IPS DF 4.7 (cell line): ENCODE results near the gene FNDC3B.
"Not testable (repeated sequence)": the region's sequence is repeated elsewhere in the genome, so short reads cannot be mapped to it uniquely, and the experiment has no call there.

Experiments
- DNase-seq: peaks from one replicate; pipeline ENCODE4 v3.0.0-alpha.2; 2013; ENCODE audit warnings: low spot score; ENCODE audit errors: extremely low read depth

FNDC3B gene

DNA sequence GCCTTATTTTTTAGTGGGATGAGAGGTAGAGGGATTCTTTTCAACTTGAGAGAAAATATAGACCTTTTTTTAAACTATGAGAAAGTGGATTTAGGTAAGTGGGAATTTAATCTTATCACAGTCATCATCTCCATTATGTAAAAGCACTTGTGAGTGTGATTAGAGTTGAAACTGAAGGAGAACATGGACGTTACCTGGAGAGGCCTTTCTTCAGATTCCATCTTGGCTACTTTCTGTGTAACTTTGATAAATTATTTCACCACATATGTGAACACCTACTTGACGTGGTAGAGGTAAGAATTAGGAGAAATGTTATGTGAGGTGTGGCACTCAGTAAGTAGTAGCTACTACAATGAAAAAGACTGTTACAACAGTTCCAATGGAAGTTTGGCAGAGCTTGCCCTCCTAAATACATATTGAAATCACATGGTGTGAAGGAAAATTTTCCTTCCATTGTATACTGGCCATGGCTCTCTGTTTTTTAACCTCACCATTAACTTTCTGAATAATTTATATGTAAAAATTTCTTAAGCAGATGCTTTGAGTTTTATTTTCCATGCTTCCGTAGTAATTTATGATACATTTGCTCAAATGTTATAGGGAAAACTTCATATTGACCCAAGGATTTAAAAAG is 193.3 kb downstream of the FNDC3B start:
- DNase-seq = no peak

DNA sequence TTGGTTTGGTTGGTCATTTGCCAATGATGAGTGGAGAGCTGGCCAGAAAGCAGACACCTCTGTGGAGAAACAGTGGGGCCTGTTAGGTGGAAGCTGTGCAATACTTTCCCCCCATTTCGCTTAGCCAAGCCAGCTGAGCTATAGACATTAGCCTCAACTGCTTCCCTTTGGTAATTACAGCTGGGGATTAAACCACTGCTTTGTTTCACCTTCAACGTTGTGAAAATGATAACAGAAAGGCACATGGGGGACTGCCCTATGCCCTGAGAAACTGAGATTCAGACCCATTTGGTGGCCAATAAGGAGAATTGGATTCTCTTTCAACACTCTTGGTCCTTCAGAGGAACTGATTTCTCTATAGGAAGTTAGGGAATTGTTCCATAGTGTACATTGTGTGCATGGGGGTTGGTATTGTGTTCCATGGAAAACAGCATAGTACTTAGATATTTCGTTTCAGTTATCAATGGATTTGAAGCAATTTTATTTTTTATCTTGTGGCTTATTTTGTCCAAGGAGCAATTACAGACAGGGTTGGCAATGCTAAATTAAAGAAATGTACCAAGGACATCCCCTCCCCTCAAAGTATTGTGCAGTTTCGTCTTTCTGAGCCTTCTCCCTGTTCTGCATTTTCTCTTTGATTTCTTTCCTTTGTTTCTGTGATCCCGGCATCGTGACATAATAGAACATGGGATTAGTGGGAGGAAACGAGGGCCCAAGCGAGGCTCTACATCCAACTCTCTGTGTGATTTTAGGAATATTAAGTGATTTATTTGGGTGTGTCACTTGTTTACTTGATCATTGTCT is 194.3 kb downstream of the FNDC3B start:
- DNase-seq = no peak

DNA sequence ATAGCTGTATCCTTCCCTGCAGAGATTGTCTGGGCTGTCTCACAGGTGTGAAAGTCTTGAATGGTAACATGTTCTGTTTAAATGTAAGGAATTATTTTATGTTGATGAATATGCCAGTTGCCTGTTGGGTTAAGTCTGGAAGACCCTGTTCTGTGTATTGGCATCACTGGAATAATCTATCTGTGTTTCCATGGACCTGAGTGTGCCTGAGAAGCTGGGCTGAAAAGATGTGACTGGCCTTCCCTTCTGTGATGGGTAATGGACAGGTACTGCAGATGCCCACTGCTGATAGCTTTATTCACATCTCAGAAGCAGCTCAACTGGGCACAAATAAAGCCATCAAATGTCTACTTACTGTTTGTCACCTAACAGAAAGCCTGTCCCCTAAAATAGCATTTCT is 196.3 kb downstream of the FNDC3B start:
- DNase-seq = no peak

DNA sequence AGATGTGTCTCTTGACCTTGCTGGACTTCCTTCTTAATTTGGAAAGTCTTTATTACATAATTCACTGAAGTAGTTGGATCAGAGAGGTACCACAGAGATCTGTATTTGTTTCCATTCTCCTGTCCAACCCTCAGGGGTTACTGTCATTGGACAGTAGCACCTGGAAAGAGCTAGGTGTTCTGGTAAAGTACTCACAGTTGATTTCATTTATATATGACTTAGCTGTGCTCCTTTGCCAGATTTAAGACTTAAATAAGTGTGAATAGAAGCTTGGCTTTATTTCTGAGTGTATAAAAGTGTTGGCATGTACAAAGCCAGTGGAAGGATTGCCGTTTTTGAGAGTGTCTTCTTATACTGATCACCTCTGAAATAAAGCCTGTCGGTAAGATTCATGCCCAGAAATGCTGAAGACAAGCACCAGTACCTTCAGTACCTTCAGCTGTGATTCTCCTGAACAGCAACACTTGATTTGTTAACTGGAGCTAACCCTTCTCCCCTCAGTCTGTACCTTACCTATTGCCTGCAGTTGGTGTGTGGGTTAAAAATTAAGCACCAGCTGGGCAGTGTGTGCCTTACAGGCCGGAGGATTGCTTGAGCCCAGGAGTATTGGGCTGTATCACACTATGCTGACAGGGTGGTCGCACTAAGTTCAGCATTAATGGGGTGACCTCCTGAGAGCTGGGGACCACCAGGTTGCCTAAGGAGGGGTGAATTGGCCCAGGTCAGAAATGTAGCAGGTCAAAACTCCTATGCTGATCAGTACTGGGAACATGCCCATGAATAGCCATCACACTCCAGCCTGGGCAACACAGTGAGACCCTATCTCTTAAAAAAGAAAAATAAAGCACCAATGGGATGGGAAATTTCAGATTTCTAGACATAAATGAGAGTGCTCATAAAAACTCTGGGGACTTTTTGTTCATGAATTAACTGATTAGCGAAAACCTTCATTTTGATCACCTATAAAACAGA is 197.7 kb downstream of the FNDC3B start:
- DNase-seq = no peak

DNA sequence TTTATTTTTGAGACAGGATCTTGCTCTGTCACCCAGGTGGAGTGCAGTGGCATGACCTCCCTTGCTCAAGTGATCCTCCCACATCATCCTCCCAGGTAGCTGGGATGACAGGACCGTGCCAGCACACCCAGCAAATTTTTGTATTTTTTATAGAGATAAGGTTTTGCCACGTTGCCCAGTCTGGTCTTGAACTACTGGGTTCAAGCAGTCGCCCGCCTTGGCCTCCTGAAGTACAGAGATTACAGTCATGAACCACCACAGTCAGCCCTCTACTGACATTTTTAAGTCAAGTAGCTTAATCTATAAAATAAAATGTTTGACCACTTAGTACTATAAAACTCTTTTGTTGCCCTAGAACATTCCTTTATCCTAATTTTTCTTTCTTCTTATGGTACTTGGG is 198.8 kb downstream of the FNDC3B start:
- no peak for DNase-seq

DNA sequence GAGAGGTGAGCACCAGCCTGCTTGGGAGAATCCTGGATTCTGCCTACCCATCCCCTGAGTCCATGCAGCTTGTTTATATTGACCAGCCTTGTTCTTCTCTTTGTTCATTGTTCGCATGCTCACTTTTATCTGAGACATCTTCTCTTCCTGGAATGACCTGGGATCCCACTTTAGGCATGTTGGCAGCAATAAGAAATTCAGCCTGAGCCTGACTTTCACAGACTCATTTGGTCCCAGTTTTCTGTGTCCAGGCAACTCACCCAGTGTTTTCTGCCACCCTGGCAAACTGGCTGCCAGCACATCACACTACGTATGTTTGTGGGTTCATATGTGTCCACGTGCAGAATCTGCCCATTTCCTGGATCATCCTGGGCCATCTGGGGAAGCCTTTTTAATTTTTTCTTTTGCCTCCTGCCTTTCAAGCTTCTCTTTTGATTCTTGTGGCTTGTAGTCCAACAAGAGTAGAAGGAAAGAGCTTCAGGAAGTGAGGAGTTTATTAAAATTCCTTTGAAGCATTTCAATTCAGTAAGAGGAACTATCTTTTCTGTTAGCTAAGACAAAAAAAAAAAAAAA is 199.9 kb downstream of the FNDC3B start:
- DNase-seq = no peak

DNA sequence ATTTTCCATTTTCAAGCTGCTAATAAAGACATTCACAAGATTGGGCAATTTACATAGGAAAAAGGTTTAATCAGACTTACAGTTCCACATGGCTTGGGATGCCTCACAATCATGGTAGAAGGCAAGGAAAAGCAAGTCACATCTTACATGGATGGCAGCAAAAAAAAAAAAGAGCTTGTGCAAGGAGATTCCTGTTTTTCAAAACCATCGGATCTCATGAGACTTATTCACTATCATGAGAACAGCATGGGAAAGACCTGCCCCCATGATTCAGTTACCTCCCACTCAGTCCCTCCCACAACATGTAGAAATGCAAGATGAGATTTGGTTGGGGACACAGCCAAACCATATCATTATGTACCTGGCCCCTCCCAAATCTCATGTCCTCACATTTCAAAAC is 202.0 kb downstream of the FNDC3B start:
- no peak for DNase-seq

DNA sequence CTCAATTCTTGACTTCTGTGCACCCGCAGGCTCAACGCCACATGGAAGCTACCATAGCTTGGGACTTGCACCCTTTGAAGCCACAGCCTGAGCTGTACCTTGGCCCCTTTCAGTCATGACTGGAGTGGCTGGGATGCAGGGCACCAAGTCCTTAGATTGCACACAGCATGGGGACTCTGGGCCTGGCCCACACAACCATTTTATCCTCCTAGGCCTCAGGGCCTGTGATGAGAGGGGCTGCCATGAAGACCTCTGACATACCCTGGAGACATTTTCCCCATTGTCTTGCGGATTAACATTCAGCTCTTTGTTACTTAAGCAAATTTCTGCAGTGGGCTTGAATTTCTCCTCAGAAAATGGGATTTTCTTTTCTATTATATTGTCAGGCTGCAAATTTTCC is 203.1 kb downstream of the FNDC3B start:
- DNase-seq = not testable (repeated sequence)

DNA sequence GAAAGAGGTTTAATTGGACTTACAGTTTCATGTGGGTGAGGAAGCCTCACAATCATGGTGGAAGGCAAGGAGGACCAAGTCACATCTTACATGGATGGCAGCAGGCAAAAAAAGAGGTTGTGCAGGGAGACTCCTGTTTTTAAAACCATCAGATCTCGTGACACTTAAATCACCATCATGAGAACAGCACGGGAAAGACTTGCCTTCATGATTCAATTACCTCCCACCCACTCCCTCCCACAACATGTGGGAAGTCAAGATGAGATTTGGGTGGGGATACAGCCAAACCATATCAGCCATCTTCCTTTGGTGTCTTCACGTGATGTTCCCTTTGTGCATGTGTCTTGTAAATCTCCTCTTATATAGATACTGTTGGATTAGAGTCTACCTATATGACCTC is 204.0 kb downstream of the FNDC3B start:
- not testable (repeated sequence) for DNase-seq

DNA sequence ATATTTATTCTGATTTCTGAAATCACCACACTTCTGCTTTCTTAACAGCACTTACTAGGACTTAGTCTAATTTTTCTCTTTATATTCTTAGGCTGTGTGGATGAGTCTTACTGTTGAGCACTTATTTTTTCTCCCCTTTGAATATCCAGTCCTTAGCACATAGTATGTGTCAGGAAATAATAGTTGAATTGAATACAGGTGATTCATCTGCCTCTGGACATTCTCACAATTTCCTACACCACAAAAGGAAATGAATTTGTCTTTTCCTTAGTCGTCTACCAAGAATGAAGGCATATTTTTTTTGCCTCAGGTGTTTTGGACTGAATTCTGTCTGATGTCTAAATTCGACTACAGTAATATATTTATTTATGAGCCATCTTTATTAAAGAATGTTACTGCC is 204.6 kb downstream of the FNDC3B start:
- DNase-seq = no peak

DNA sequence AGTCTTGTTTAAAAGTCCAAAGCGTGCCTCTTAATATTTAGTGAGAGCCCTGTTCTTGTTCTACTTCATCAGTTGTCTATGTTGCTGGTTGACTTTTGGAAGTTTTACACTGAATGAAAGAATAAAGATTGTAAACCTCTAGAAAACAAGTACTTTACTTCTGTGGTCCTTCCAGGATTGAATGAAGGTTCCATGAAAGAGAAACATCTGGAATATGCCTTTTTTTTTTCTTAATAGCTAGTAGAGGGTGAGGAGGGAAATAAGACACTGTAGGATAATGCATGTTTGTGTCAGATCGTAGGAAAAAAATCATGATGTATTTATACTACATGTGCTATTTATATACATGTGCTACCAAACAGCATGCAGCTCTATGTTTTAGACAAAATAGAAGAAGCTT is 205.9 kb downstream of the FNDC3B start:
- no peak for DNase-seq

DNA sequence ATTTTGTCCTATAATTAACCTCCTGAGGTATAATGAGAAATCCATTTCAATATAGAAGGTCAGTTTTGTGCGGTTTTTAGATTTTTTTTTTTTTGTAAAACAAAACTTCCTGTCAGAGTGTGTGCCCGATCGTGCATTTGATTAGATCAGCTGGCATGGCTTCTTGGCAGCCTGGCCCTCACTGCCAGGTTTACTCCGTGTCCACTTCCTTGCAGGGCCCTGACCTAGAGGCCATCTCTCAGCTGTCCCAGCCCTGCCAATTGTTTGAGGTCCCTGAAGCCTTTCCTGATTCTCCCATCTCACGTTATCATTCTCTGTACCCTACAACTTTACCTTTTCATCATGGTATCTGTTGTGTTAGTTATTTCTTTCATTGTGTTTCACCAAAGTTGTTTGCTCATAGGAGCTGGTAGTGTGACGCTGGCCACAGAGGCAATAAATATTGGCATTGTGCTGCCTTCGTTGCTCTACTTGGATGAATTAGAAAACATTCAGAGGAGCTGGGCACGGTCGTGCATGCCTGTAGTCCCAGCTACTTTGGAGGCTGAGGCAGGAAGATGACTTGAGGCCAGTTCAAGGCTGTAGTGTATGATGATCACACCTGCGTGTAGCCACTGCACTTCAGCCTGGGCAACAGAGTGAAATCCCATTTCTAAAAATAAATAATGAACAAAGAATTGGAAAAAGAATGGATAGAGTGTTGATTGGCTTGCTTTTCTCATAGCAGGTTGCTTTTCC is 206.9 kb downstream of the FNDC3B start:
- DNase-seq = no peak

DNA sequence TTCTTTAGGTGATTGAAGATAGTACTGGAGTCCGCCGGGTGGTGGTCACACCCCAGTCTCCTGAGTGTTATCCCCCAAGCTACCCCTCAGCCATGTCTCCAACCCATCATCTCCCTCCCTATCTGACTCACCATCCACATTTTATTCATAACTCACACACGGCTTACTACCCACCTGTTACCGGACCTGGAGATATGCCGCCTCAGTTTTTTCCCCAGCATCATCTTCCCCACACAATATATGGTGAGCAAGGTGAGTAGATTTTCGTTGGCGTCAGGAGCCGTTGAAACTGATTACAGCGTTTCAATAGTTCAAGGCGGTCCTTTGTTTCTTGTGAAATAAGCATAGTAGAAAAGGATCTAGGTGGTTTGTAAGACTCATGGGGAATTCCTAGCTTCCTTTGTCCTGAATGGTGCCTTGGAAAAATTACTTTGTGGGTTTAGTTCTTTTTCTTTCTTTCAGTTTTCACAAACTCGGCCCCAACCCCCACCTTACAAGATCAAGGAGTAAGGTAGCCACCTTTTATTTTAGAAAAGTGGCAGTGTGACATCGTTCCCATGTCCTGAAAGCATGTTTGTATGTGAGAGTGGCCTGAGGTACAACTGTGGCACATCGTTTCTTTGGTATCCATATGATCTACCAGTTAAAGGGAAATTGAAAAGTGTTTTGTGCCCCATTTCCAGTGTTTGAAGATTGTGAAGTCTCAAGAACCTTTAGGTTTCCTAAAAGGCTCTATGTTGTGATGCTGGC is 208.3 kb downstream of the FNDC3B start:
- DNase-seq = no peak

DNA sequence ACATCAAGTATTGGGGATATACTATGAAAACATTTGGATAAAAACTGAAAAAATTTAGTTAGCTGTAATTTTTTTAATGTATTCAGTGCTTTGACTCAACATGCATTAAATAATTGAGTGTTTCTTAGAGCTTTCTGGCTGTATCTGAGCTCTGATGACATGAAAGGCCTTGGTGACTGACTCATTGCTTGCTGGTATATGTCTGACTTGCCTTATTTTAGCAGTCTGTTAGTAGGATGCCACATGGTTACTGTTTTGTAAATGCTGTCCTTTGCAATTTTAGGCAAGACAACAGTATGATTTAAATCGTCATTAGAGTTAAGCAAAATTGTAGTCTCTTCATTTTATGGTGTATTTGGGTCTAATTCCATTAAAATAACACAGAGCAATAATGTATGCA is 209.7 kb downstream of the FNDC3B start:
- no peak for DNase-seq

DNA sequence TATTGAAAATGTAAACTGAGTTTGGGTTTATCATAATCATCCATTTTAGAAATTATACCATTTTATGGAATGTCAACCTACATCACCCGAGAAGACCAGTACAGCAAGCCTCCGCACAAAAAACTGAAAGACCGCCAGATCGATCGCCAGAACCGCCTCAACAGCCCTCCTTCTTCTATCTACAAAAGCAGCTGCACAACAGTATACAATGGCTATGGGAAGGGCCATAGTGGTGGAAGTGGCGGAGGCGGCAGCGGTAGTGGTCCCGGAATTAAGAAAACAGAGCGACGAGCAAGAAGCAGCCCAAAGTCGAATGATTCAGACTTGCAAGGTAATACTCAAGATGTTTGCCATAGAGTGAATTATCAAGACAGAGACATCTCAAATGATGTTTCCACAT is 211.8 kb downstream of the FNDC3B start:
- DNase-seq = no peak

DNA sequence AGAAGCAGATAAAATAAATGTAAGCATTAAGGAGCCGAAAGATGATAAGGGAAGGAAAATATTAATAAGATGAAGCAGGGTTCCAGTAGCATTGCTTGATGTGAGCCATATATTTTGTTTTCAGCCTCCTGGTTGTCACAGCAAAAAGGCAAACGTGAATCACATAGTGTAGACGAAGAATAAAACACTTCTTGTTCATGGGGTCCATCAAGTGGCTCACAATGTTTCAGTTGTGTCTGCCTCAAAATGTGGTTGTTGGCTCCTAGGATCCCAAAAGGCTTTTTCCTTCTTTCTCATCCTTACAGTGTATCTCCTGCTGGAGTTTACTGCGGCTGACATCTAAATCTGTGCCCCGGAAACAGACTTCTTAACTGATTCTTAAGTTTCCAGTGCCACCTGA is 213.8 kb downstream of the FNDC3B start:
- no peak for DNase-seq

DNA sequence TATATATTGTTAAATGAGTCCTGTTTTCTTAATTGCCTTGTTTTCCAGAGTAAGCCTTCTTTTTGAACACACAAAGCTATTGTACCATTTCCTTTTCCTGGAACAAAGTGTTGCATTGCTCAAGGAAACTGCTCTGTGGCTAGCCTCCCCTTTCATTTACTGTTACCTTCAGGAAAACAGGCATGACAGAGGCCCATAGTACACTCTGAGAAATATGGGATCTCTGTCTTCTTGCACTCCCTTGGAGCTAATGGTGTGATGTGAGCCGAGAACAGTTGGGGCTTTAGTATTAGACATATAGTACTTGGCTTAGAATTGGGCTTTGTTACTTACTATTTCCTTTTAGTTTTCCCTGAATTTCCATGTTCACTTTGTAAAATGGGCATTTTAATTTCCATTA is 215.2 kb downstream of the FNDC3B start:
- DNase-seq = no peak

DNA sequence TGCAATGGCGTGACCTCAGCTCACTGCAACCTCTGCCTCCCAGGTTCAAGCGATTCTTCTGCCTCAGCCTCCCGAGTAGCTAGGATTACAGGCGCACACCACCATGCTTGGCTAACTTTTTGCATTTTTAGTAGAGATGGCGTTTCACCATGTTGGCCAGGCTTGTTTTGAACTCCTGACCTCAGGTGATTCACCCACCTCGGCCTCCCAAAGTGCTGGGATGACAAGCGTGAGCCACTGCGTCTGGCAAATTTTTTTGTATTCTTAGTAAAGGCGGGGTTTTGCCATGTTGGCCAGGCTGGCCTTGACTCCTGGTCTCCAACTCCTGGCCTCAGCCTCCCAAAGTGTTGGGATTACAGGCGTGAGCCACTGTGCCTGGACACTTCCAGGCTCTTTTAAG is 215.9 kb downstream of the FNDC3B start:
- not testable (repeated sequence) for DNase-seq

DNA sequence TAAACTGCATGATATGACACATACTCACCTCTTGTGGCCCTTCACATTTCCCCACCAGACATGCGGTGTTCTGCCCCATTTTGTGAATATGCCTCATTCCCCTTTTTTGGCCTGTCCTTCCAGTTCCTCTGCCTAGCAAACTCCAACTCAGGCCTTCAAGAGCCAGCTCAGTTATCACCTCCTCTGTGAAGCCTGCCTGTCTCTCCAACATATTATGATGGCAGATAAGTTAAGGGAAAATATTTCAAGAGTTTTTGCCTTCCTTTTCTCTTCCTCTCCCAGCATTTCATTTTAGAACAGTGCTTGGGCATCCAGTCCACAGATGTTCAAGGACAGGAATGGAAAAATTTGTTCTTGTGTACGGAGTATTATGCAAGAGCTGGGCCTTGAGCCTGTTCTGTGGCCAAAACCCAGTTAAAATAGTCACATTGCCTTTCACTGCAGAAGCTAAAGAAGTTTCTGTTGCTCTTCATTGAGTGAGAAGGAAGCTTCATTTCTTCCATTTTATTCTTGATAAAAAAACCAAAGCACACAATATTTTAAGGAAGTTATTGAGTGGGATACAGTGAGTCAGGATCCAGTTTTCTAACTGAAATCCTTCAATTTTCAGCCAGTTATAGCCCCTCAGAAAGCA is 216.8 kb downstream of the FNDC3B start:
- no peak for DNase-seq
